Transverse colon (tissue), 3 donors: Measurements from ENCODE around the gene PI4KA.

ENCODE experiments used
- POLR2A ChIP-seq: fragments of 450-650 bp; IDR thresholded peaks from one replicate; pipeline ENCODE4 v1.6.1; 2016; ENCODE audit warnings: antibody characterized with exemption, mild to moderate bottlenecking, moderate library complexity
- POLR2AphosphoS5 ChIP-seq, 3 donors: sonication (generic); formaldehyde crosslinking; IDR thresholded peaks; one replicate each; pipeline ENCODE4 v1.6.1; 2016; ENCODE audit warnings: antibody characterized with exemption in 3 of 3

DNA sequence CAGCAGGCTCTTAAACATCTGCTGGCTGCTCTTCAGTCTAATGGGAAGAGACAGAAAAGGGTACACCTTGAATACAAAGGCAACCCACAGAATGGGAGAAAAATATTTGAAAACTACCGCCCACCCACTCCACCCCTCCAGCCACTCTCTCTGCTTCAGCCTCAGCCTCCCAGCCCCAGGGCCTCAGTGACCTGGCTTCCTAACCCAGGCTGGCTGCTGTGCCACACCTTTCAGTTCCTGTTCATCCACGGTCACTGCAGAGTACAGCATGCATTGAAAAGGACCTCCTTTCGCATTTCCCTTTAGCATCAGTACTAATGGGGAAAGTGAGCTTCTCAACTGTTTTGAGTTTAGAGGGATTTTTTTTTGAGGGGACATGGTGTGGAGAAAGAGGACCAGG, 113.5 kb downstream of the PI4KA start:
- no peak for TF ChIP-seq POLR2AphosphoS5 (IDR thresholded peaks at IDR 0.05)
- TF ChIP-seq POLR2A, result no peak
